PC-9 (cell line): ENCODE measurements around the gene OR10H4.
"Not testable (repeated sequence)": the region's sequence is repeated elsewhere in the genome, so short reads cannot be mapped to it uniquely, and the experiment has no call there.

Experiments used
- EZH2 ChIP-seq: fragments of 200-600 bp; sonication (generic); IDR thresholded peaks from 2 replicates; pipeline ENCODE4 v1.8.0; 2017; ENCODE audit warnings: antibody characterized with exemption, low read depth
- TF ChIP-seq, protein P1 (sequence below): fragments of 200-600 bp; sonication (generic); conservative IDR thresholded peaks from 2 replicates; pipeline ENCODE4 v1.6.1; 2017; ENCODE audit warnings: mixed run types, antibody characterized with exemption, mild to moderate bottlenecking, moderate library complexity

DNA sequence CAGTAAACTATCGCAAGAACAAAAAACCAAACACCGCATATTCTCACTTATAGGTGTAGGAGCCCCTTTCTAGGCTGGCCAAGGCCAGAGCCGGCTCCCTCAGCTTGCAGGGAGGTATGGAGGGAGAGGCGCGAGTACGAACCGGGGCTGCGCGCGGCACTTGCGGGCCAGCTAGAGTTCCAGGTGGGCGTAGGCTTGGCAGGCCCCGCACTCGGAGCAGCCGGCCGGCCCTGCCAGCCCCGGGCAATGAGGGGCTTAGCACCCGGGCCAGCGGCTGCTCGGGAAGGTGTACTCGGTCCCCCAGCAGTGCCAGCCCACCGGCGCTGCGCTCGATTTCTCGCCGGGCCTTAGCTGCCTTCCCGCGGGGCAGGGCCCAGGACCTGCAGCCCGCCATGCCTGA is 49.2 kb upstream of the OR10H4 start:
- TF ChIP-seq, protein P1, sequence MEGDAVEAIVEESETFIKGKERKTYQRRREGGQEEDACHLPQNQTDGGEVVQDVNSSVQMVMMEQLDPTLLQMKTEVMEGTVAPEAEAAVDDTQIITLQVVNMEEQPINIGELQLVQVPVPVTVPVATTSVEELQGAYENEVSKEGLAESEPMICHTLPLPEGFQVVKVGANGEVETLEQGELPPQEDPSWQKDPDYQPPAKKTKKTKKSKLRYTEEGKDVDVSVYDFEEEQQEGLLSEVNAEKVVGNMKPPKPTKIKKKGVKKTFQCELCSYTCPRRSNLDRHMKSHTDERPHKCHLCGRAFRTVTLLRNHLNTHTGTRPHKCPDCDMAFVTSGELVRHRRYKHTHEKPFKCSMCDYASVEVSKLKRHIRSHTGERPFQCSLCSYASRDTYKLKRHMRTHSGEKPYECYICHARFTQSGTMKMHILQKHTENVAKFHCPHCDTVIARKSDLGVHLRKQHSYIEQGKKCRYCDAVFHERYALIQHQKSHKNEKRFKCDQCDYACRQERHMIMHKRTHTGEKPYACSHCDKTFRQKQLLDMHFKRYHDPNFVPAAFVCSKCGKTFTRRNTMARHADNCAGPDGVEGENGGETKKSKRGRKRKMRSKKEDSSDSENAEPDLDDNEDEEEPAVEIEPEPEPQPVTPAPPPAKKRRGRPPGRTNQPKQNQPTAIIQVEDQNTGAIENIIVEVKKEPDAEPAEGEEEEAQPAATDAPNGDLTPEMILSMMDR = not testable (repeated sequence)
- not testable (repeated sequence) for TF ChIP-seq EZH2
